HepG2 (cell line): ENCODE results near the gene KIF2C. TPM values are rescaled to one million over a fixed set of nuclear protein-coding genes. Genes with fewer than 3 reads are reported as not detected.
A peak's percentile ranks its signal among the peaks of the same experiment; 100 is the strongest.

ENCODE experiments used
- HIVEP1 ChIP-seq: sonication (generic); formaldehyde crosslinking; IDR thresholded peaks from 2 replicates; pipeline ENCODE4 v1.4.0; 2020; ENCODE audit warnings: mild to moderate bottlenecking, missing genetic modification reagents
- KDM3A ChIP-seq: IDR thresholded peaks from 2 replicates; pipeline ENCODE4 v1.6.1; 2018; ENCODE audit warnings: low read depth, missing compliant biosample characterization
- KLF12 ChIP-seq: sonication (generic); formaldehyde crosslinking; IDR thresholded peaks from 2 replicates; pipeline ENCODE4 v1.4.0; 2020; ENCODE audit warnings: missing genetic modification reagents, borderline replicate concordance
- MXI1 ChIP-seq: IDR thresholded peaks from 3 replicates; pipeline ENCODE4 v1.6.1; 2012; ENCODE audit warnings: low read depth, low read length, inconsistent platforms, borderline replicate concordance
- NR2F6 ChIP-seq, 2 experiments: IDR thresholded peaks; 2 replicates each; pipeline ENCODE4 v1.6.1; 2016; ENCODE audit warnings: antibody characterized with exemption in 1 of 2, mild to moderate bottlenecking in 1 of 2
- POLR2G ChIP-seq: fragments of 200-400 bp; formaldehyde crosslinking; IDR thresholded peaks from 2 replicates; pipeline ENCODE4 v1.6.1; 2018; ENCODE audit warnings: mild to moderate bottlenecking, low read depth, low read length, moderate library complexity
- RCOR2 ChIP-seq: IDR thresholded peaks from 2 replicates; pipeline ENCODE4 v1.6.1; 2016; ENCODE audit warnings: missing biosample characterization, missing genetic modification reagents
- RFXAP ChIP-seq: sonication (generic); formaldehyde crosslinking; IDR thresholded peaks from 2 replicates; pipeline ENCODE4 v1.4.0; 2020; ENCODE audit warnings: missing genetic modification reagents, borderline replicate concordance
- RXRB ChIP-seq: IDR thresholded peaks from 2 replicates; pipeline ENCODE4 v1.6.1; 2016; ENCODE audit warnings: borderline replicate concordance, missing genetic modification reagents, missing compliant biosample characterization
- SAP130 ChIP-seq: IDR thresholded peaks from 2 replicates; pipeline ENCODE4 v1.6.1; 2016; ENCODE audit warnings: low read depth
- SMYD3 ChIP-seq: sonication (generic); formaldehyde crosslinking; IDR thresholded peaks from 2 replicates; pipeline ENCODE4 v1.8.1; 2023; ENCODE audit warnings: mild to moderate bottlenecking, missing genetic modification reagents
- TEAD3 ChIP-seq: optimal IDR thresholded peaks from 2 replicates; pipeline ENCODE3; 2016; ENCODE audit warnings: borderline replicate concordance
- ZNF225 ChIP-seq: sonication (generic); formaldehyde crosslinking; IDR thresholded peaks from 2 replicates; pipeline ENCODE4 v1.4.0; 2020; ENCODE audit warnings: mild to moderate bottlenecking, missing genetic modification reagents
- ZNF34 ChIP-seq: sonication (generic); formaldehyde crosslinking; IDR thresholded peaks from 2 replicates; pipeline ENCODE4 v1.4.0; 2020; ENCODE audit warnings: mild to moderate bottlenecking, missing genetic modification reagents, borderline replicate concordance
- ZNF772 ChIP-seq: sonication (generic); formaldehyde crosslinking; IDR thresholded peaks from 2 replicates; pipeline ENCODE4 v1.5.0; 2020; ENCODE audit warnings: mild to moderate bottlenecking, missing genetic modification reagents
- ZNF776 ChIP-seq: sonication (generic); formaldehyde crosslinking; IDR thresholded peaks from 2 replicates; pipeline ENCODE4 v1.4.0; 2020; ENCODE audit warnings: mild to moderate bottlenecking, missing genetic modification reagents
- polyA plus RNA-seq, 8 experiments: library from polyadenylated mRNA; depleted of rRNA in 3 of 8; stranded (reverse) in 7 of 8; unstranded in 1 of 8; fragments of >200 nt; fragmentation: Illumina TruSeq in 4 of 8; extraction: Trizol in 4 of 8; gene quantifications; 2 replicates each; pipeline versions ENCODE4 v1.2.1 to v1.2.3, GENCODE V29; 2011 to 2016; ENCODE audit warnings: low read depth in 4 of 8, missing spikeins in 1 of 8, mixed read lengths in 1 of 8; ENCODE audit not compliant: insufficient read depth in 1 of 8
- total RNA-seq, 5 experiments: library from RNA; depleted of rRNA; stranded (reverse); fragments of >200 nt; fragmentation: Illumina TruSeq; extraction: Trizol; gene quantifications; 2 replicates each; pipeline ENCODE4 v1.2.3, GENCODE V29; 2016; ENCODE audit warnings: low read depth in 1 of 5
- TF ChIP-seq, protein P1 (sequence below): sonication (generic); formaldehyde crosslinking; IDR thresholded peaks from 2 replicates; pipeline ENCODE4 v1.8.0; 2022; ENCODE audit warnings: mild to moderate bottlenecking, missing genetic modification reagents, moderate library complexity
- TF ChIP-seq, protein P2 (sequence below): sonication (generic); formaldehyde crosslinking; IDR thresholded peaks from 2 replicates; pipeline ENCODE4 v1.9.0; 2021; ENCODE audit warnings: mild to moderate bottlenecking, missing genetic modification reagents
- TF ChIP-seq, protein P3 (sequence below): sonication (generic); formaldehyde crosslinking; IDR thresholded peaks from 2 replicates; pipeline ENCODE4 v1.4.0; 2020; ENCODE audit warnings: low read depth, missing genetic modification reagents

The KIF2C gene
- total and polyA plus RNA-seq, 2 of the 13 experiments (the other 11 are each of a cell fraction or from before 2014, with no cell fraction given) = 29.7 to 53.7 TPM

DNA sequence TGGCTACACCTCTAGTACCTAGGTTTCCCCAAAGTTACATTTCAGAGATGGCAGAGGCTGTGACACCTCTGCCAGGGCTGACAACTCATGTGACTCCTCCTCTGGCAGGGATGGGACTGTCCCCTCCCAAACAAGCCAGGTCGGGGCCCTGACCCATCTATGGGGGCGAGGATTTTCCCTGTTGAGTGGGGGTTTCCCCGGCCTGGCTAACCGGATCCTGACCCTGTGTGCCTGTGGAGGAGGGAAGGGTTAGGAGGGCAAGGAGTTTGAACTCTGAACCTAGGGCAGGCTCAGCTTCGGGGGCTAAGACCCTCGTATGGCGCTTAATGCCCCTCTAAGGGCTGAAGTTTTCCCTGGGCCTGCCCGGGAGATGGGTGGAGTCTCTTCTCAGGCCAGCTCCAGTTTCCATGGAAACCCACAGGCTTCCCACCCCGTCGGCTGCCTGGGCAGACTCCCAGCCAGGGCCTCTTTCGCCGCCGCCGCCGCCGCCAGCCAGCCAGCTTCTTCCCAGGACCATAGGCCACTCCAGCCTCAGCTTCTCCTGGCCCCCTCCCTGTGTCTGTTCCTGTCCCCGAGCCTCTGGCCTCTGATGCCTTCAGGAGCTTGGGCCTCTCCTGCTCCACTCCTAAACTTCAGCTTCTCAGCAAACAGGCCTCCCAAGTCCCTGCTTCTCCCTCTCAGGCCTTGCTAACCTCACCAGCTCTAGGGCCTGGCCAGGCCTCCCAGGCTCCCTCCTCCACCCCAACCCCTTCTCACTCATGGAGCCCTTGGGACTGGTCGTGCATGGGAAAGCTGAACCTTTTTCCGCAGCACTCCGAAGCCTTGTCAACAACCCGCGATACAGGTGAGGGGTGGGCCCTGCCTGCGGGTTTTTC, 68.7 kb downstream of the KIF2C start, which contains the start of gene BTBD19 (continued):
- TF ChIP-seq RXRB (CRISPR knock-in tag) (peak; percentile 43; the same call in 1 of the 2 replicates), NR2F6 (IDR thresholded peaks at IDR 0.05) (peak; percentile 65), NR2F6 (CRISPR knock-in tag; IDR thresholded peaks at IDR 0.05) (peak; percentile 41), ZNF225 (CRISPR knock-in tag) (no peak), SMYD3 (CRISPR knock-in tag) (no peak), KLF12 (CRISPR knock-in tag) (peak; percentile 13; the same call in 1 of the 2 replicates), SAP130 (peak; percentile 68), HIVEP1 (CRISPR knock-in tag) (peak; percentile 78; the same call in 1 of the 2 replicates), ZNF34 (CRISPR knock-in tag) (no peak), KDM3A (CRISPR knock-in tag) (no peak), RCOR2 (CRISPR knock-in tag) (no peak), POLR2G (peak; percentile 52), ZNF772 (CRISPR knock-in tag) (0 out of 2 replicates have a peak, but pooled peaks have one; percentile 8), ZNF776 (no peak), TEAD3 (CRISPR knock-in tag) (no peak), RFXAP (CRISPR knock-in tag) (0 out of 2 replicates have a peak, but pooled peaks have one; percentile 34), MXI1 (peak; percentile 62; the same call in 2 of the 3 replicates)
- TF ChIP-seq, protein P1, sequence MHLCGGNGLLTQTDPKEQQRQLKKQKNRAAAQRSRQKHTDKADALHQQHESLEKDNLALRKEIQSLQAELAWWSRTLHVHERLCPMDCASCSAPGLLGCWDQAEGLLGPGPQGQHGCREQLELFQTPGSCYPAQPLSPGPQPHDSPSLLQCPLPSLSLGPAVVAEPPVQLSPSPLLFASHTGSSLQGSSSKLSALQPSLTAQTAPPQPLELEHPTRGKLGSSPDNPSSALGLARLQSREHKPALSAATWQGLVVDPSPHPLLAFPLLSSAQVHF (CRISPR knock-in tag) = no peak
- TF ChIP-seq, protein P2, sequence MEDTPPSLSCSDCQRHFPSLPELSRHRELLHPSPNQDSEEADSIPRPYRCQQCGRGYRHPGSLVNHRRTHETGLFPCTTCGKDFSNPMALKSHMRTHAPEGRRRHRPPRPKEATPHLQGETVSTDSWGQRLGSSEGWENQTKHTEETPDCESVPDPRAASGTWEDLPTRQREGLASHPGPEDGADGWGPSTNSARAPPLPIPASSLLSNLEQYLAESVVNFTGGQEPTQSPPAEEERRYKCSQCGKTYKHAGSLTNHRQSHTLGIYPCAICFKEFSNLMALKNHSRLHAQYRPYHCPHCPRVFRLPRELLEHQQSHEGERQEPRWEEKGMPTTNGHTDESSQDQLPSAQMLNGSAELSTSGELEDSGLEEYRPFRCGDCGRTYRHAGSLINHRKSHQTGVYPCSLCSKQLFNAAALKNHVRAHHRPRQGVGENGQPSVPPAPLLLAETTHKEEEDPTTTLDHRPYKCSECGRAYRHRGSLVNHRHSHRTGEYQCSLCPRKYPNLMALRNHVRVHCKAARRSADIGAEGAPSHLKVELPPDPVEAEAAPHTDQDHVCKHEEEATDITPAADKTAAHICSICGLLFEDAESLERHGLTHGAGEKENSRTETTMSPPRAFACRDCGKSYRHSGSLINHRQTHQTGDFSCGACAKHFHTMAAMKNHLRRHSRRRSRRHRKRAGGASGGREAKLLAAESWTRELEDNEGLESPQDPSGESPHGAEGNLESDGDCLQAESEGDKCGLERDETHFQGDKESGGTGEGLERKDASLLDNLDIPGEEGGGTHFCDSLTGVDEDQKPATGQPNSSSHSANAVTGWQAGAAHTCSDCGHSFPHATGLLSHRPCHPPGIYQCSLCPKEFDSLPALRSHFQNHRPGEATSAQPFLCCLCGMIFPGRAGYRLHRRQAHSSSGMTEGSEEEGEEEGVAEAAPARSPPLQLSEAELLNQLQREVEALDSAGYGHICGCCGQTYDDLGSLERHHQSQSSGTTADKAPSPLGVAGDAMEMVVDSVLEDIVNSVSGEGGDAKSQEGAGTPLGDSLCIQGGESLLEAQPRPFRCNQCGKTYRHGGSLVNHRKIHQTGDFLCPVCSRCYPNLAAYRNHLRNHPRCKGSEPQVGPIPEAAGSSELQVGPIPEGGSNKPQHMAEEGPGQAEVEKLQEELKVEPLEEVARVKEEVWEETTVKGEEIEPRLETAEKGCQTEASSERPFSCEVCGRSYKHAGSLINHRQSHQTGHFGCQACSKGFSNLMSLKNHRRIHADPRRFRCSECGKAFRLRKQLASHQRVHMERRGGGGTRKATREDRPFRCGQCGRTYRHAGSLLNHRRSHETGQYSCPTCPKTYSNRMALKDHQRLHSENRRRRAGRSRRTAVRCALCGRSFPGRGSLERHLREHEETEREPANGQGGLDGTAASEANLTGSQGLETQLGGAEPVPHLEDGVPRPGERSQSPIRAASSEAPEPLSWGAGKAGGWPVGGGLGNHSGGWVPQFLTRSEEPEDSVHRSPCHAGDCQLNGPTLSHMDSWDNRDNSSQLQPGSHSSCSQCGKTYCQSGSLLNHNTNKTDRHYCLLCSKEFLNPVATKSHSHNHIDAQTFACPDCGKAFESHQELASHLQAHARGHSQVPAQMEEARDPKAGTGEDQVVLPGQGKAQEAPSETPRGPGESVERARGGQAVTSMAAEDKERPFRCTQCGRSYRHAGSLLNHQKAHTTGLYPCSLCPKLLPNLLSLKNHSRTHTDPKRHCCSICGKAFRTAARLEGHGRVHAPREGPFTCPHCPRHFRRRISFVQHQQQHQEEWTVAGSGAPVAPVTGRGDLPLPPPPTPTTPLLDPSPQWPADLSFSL (CRISPR knock-in tag) = no peak
- TF ChIP-seq, protein P3, sequence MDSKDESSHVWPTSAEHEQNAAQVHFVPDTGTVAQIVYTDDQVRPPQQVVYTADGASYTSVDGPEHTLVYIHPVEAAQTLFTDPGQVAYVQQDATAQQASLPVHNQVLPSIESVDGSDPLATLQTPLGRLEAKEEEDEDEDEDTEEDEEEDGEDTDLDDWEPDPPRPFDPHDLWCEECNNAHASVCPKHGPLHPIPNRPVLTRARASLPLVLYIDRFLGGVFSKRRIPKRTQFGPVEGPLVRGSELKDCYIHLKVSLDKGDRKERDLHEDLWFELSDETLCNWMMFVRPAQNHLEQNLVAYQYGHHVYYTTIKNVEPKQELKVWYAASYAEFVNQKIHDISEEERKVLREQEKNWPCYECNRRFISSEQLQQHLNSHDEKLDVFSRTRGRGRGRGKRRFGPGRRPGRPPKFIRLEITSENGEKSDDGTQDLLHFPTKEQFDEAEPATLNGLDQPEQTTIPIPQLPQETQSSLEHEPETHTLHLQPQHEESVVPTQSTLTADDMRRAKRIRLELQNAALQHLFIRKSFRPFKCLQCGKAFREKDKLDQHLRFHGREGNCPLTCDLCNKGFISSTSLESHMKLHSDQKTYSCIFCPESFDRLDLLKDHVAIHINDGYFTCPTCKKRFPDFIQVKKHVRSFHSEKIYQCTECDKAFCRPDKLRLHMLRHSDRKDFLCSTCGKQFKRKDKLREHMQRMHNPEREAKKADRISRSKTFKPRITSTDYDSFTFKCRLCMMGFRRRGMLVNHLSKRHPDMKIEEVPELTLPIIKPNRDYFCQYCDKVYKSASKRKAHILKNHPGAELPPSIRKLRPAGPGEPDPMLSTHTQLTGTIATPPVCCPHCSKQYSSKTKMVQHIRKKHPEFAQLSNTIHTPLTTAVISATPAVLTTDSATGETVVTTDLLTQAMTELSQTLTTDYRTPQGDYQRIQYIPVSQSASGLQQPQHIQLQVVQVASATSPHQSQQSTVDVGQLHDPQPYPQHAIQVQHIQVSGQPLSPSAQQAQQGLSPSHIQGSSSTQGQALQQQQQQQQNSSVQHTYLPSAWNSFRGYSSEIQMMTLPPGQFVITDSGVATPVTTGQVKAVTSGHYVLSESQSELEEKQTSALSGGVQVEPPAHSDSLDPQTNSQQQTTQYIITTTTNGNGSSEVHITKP (CRISPR knock-in tag) = peak; percentile 75
